Choroid plexus epithelial cell (primary cell): ENCODE measurements around the gene CLPX.
"Not testable (repeated sequence)": the region's sequence is repeated elsewhere in the genome, so short reads cannot be mapped to it uniquely, and the experiment has no call there.

Experiments
- DNase-seq: peaks from one replicate; pipeline ENCODE4 v3.0.0-alpha.2; 2010; ENCODE audit warnings: low read depth
- H3K4me3 ChIP-seq: 2 replicates; pipeline ENCODE4 v1.5.1; 2011; ENCODE audit warnings: low read depth, mild to moderate bottlenecking, control low read depth, low read length, moderate library complexity
- CTCF ChIP-seq: conservative IDR thresholded peaks from 2 replicates; pipeline ENCODE4 v1.5.1; 2011; ENCODE audit warnings: low read depth, mild to moderate bottlenecking, control low read depth, inconsistent platforms, low read length, moderate library complexity

CLPX gene

GRCh38 chr15:65105038-65105437, 80.1 kb downstream of the CLPX start:
- DNase-seq: no peak
- TF ChIP-seq CTCF: no peak
- no peak overlapping the region for H3K4me3 ChIP-seq

DNA sequence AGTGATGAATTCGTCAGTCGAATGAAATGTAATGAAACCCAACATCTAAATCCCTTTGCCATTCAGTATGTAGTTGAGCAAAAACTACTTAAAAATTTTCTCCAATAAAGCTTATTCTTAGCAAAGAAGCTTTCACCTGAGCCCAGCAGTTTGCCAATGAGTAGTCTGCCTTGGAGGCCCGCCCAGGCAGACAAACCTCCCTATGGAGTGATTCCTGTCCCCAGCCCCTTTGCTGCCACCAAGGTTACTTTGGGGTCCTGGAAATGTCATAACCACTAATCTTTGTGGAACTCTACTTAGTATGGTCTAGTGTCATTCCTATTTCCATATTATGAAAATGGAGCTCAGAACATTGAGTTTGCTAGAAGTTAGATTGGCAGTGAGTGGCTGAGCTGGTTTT, 82.2 kb downstream of the CLPX start:
- no peak for TF ChIP-seq CTCF
- DNase-seq: no peak
- no peak overlapping the region for H3K4me3 ChIP-seq

DNA sequence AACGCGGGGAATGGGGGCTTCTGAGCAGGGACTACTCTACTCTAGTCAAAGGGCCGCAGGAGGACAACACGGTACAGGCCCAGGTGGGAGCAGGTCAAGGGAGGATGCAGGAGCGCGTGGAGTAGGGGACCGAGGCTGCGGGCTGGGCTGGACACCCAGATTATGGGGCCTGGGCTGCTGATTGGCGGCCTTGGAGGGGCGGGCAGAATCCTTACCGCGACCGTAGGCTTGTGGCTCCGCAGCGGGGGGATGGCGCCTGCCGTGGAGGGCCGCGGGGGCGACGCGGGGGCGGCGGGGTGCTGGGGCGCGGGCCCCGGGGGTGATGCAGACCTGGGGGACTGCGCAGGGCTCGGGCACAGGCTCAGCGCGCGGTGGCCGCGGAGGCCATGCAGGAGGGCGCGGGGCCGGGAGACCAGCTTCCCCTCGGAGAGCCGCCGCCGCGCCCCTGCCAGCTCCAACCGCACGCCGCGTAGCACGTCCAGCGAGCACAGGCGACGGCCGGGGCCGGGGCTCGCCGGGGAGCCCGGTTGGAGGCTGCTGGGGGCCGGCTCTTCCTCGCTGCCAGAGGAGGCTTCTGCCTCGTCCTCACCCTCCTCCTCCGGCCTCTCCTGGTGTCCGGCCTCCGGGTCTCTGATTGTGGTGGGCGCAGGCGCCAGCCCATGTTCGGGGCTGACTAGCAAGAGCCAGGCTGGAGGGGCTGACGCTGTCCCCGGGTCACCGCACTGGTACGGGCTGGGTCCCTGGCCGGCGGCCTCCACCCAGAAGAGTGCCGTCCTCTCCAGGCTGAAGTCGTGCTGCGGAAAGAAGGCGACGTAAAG, 83.0 kb downstream of the CLPX start:
- no peak for TF ChIP-seq CTCF
- DNase-seq: no peak
- no peak overlapping the region for H3K4me3 ChIP-seq

DNA sequence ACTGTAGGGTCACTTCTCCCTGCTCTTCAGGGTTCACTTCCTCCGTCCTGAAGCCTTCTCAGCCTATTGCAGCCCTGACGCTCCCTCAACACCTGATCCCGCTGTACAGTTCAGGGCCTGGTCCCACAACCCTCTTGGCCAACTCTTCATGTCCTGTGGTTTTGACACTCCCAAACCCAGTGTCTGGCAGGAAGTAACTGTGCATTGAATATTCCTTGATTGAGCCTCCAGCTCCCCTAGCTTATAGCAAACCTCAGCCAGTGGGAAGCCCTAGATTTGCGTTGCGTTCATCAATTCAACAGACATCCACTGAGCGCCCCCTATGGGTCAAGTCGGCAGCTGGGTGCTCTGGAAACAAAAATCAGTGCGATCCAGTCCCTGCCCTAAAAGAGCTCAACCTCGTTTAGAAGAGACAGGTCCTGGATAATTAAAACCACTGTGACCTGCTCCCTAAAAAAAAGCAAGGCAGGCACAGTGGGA, 83.7 kb downstream of the CLPX start:
- H3K4me3 ChIP-seq: no peak overlapping the region
- DNase-seq: peak; percentile 85
- peak; percentile 90 for TF ChIP-seq CTCF

DNA sequence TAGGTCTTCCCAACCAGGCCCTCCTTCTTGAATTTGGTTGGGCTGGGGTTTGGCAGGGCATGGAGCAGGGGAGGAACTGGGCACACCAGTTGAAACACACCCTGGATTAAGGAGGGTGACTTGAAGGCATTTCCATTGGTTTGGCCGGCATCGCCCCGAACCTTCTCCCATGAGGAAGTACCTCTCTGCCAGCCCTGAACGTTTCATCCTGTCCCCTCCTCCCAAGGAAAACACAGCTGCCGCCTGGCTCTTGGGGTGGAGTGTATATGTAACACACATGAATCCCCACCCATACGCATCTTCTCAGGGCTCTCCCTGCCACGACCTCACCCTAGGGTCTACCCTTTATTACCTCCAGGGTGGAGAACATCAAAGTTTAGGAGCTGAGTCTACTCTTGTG, 84.7 kb downstream of the CLPX start:
- no peak for DNase-seq
- TF ChIP-seq CTCF: no peak
- no peak overlapping the region for H3K4me3 ChIP-seq

DNA sequence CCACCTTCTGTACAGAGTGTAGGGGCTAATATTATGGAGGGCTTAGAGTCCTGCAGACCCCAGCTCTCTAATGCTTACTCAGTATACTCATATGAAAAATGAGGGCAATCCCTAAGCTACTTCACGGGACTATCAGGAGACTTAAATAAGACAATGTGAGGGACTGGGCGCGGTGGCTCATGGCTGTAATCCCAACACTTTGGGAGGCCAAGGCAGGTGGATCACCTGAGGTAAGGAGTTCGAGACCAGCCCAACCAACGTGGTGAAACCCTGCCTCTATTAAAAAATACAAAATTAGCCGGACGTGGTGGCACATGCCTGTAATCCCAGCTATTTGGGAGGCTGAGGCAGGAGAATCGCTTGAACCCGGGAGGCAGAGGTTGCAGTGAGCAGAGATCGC, 85.3 kb downstream of the CLPX start:
- DNase-seq, H3K4me3 ChIP-seq: not testable (repeated sequence)

GRCh38 chr15:65099336-65099735, 85.8 kb downstream of the CLPX start:
- DNase-seq: no peak
- TF ChIP-seq CTCF: no peak
- H3K4me3 ChIP-seq: no peak overlapping the region
